ENCODE results near the gene AOPEP.

GRCh38 chr9:94821098-94821887 is 94.8 kb downstream of the AOPEP start:
- no peak for TF ChIP-seq CTCF (IDR thresholded peaks at IDR 0.05)
- no peak for TF ChIP-seq POLR2A (IDR thresholded peaks at IDR 0.05)
- TF ChIP-seq POLR2AphosphoS5 (IDR thresholded peaks at IDR 0.05), result no peak
- TF ChIP-seq EP300 (IDR thresholded peaks at IDR 0.05), result no peak

Measured in upper lobe of left lung (tissue), 4 donors.